ENCODE data around the gene BMPER.
"Not testable (repeated sequence)": the region's sequence is repeated elsewhere in the genome, so short reads cannot be mapped to it uniquely, and the experiment has no call there.

BMPER gene

DNA sequence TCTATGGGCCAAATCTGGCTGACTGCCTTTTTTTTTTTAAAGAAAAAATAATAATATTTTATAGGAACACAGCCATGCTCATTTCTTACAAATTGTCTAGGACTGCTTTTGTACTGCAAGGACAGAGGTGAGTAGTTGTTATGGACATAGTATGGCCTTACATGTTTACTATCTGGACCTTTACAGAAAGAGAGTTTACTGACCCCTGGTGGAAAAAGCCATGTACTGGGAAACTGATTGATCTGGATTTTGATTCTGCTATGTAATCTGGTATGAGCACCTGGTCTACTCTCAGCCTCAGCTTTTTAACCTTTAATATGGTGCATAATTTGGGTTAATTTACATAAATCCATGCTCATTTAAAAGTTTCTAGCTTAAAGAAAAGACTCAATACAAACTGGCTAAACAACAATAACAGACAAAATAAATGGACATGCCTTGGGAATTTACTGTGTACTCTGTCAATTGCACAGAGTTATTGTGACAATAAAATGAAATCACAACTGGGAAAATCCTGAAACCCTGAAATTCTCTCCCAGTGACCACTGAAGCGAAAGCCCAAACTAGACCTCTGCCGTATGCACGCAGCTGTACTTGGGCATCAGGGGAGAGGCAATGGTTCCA, 260.7 kb downstream of the BMPER start:
- no peak for DNase-seq (ENCODE audit: low read depth in 3 of 3, low spot score in 1 of 3)

DNA sequence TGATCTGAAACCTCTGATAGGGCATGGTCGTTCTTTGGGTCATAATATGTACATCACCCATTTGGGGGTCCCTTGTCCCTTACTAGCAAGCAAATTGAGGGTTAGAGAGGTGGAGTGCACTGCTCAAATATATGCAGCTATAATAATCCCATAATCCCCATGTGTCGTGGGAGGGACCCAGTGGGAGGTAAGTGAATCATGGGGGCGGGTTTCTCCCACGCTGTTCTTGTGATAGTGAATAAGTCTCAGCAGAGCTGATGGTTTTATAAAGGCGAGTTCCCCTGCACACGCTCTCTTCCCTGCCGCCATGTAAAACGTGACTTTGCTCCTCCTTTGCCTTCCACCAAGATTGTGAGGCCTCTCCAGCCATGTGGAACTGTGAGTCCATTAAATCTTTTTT, 262.7 kb downstream of the BMPER start:
- no peak for DNase-seq (ENCODE audit: low read depth in 3 of 3, low spot score in 1 of 3)

DNA sequence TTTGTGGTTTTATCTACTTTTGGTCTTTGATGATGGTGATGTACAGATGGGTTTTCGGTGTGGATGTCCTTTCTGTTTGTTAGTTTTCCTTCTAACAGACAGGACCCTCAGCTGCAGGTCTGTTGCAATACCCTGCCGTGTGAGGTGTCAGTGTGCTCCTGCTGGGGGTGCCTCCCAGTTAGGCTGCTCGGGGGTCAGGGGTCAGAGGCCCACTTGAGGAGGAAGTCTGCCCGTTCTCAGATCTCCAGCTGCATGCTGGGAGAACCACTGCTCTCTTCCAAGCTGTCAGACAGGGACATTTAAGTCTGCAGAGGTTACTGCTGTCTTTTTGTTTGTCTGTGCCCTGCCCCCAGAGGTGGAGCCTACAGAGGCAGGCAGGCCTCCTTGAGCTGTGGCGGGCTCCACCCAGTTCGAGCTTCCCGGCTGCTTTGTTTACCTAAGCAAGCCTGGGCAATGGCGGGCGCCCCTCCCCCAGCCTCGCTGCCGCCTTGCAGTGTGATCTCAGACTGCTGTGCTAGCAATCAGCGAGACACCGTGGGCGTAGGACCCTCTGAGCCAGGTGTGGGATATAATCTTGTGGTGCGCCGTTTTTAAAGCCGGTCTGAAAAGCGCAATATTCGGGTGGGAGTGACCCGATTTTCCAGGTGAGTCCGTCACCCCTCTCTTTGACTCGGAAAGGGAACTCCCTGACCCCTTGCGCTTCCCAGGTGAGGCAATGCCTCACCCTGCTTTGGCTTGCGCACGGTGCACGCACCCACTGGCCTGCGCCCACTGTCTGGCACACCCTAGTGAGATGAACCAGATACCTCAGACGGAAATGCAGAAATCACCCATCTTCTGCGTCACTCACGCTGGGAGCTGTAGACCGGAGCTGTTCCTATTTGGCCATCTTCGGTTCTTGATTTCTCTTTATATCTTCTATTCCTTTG, 269.6 kb downstream of the BMPER start:
- not testable (repeated sequence) for DNase-seq (ENCODE audit: low read depth in 3 of 3, low spot score in 1 of 3)

DNA sequence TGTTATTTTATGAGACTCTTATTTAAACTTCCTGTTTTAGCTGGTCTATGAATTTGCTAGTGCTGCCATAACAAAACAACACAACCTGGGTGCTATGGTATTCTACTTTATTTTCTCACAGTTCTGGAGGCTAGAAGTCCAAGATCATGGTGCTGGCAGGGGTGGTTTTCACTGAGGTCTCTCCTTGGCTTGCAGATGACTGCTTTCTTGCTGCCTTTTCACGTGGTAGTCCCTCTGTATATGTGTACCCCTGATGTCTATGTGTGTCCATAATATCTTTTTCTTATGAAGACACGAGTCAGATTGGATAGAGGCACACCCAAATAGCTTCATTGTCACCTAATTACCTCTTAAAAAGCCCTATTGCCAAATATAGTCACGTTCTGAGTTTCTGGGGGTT, 270.5 kb downstream of the BMPER start:
- no peak for DNase-seq (ENCODE audit: low read depth in 3 of 3, low spot score in 1 of 3)

DNA sequence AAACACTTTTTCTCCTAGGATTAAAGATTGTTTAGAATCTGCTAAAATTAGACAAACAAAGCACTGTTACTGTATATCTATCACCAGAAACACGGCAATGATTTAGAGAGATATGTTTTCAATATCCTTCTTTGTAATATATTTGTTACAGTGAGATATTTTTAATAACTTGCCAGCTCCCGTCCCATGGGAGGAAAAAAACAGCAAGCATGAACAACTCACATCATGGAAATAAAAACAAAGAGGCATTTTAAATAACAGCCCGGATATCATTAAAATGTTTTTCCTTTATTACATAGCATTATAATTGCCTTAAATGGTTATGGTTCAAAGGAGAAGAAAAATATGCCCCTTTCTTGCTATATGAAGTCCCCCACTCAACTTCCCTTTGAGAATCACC, 272.1 kb downstream of the BMPER start:
- DNase-seq (ENCODE audit: low read depth in 3 of 3, low spot score in 1 of 3): no peak

DNA sequence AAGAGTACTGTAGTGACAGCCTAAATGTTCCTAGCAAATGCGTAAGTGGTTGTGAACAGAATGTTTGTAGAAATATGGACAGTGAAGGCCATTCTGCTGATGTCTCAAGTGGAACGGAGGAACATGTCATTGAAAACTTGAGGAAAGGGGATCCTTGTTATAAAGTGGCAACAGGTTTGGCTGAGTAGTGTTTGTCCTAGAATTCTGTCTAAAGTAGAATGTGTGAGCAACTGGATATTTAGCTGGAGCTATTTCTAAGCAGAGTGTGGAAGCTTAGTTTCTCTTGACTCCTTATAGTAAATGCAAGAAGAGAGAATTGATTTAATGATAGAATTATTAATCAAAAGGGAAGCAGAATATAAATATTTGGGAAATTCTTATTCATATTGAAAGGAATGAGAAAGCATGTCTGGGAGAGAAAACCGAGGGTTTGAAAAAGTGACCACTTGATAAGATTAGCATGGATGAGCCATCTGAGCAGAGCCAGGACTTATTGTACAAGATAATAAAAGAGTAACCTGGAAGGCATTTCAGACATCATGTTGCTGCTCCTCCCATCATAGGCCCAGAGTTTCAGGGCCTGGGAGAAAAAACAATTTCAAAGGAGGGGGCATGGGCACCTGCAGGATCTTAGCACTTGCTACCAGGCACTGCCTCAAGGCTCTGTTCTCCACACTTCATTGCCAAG, 276.1 kb downstream of the BMPER start:
- no peak for DNase-seq (ENCODE audit: low read depth in 3 of 3, low spot score in 1 of 3)

DNA sequence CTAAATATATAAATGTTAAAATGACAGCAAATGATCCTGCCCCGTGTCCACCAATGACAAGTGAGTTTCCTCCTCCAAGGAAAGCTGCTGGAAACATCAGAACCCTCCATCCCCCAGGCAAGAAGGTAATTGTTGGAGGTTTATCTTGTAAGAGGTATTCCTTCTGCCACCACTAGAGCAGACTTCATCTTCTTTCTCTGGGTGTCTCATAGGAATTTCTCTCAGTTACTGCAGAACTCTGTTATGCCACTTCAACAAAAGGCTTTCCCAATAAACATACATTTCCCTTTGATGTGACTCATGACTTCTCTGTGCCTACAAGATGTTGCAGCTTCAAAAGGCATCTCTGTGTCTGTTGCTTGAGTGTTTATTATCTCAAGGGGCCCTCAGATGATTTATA, 279.1 kb downstream of the BMPER start:
- DNase-seq (ENCODE audit: low read depth in 3 of 3, low spot score in 1 of 3): no peak

DNA sequence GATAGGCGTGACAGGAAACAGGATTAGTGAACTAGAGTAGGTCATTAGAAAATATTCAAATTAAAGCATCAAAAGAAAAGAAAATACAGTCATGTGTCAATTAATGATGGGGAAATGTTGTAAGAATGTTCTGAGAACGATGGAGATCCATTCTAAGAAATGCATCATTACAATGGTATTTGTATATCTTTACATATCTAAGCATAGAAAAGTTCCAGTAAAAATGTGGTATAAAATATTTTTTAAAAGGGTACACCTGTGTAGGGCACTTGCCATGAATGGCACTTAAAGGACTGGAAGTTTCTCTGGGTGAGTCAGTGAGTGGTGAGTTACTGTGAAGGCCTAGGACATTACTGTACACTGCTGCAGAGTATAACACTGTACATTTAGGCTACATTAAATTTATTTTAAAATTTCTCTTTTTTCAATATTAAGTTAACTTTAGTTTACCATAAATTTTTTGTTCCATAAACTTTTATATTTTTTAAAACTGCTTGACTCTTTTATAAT, 282.5 kb downstream of the BMPER start:
- DNase-seq (ENCODE audit: low read depth in 3 of 3, low spot score in 1 of 3): no peak

DNA sequence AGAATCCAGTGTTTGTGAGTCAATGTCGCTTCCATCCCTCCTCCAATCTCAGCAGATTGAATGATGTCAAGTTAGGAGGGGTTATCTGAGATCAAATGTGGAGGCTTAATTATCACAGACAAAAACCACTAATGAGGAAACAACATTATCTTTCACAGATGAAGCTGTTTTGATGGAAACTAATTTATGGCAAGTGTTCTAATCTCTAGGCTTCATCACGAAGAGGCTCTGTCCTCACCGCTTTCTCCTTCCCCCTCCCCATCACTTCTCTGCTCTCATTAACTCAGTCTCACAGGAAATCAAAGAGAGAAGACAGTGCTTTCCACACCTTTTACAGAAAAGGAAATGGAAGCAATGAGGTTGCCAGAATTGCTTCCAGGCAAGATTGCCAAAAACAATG, 283.7 kb downstream of the BMPER start:
- no peak for DNase-seq (ENCODE audit: low read depth in 3 of 3, low spot score in 1 of 3)

DNA sequence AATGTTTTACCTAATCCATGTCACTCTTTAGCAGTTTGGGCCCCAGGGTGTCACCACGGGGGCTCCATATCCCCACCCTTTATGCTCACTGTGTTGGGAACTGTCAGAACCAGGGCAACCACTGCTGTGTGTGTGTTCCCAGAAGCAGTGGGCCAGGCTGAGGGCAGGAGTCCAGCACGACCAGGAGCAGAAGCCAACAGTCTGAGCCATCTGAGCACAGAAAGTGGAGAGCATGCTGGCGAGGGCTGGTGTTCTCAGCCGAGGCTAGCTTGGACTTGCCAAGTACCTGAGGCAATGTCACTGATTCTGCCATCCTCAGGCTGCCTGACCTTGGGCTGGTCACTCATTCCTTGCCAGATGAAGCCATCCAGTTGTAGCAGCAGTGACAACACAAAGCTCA, 285.0 kb downstream of the BMPER start:
- no peak for DNase-seq (ENCODE audit: low read depth in 3 of 3, low spot score in 1 of 3)

DNA sequence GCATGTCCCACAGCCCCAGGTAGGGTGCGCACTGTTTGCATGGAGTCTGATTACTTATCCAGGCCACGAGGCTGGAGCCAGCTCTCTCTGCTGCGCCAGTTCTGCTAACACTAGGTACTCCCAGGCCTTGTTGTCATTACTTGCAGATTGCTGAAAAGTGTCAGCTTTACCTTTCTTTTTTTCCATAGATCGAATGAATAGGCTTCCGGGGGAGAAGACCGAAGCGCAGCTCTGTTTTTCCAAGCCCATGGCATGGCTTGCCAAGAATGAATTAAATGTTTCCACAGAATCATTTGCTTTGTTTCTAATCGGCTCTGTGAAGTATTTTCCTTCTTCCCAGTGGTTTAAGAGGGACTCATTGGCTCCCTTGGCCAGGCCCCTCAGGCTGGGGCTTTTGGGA, 285.8 kb downstream of the BMPER start:
- DNase-seq (ENCODE audit: low read depth in 3 of 3, low spot score in 1 of 3): no peak

DNA sequence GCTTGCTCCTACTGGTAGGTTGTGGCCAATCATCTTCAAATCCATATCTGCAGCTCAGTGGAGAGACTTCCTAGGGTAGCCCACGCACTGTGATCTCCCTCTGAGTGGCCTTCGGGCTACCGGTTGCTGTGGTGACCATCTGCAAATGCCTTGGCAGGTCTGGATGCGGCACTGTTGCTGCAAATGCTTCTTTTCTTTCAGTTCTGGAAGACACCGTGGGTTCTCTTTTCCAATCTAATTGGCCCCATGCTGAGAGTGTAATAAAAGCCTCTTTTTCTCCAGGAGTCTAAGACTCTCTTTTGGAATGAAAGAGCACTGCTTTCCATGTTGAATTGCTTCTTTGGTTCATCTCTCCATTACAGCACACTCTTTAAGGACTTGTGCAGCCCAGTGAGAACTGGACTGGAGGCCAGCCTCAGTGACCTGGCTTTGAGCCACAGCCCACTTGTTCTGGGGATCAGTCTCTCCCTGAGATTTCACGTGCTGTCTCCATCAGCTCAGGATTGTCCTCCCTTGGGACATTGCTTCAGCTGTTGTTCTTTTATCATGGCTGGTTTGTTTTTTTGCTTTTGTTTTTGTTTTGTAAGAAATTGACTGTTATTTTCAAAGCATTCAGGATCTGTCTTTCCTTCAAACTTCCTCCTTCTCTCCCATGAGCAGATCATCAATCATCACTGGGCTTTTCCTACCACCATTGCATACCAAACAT, 286.6 kb downstream of the BMPER start:
- DNase-seq (ENCODE audit: low read depth in 3 of 3, low spot score in 1 of 3): no peak

DNA sequence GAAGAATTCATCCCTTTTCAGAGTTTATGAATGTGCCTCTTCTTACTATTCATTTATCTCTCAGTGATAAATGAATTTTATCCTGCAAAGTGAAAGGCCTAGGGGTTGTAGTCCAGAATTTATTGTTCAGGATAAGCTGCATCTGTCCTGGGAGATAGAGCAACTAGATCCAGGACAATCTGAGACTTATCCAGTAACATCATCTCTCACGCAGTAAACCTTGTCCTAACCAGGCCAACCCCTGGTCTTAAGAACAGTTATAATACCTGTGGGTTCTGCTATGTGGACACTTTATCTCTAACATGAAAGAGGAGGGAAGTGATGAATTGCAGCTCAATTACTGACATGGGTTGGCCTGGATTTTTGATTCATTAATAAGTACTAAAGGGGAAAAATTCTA, 287.6 kb downstream of the BMPER start:
- DNase-seq (ENCODE audit: low read depth in 3 of 3, low spot score in 1 of 3): no peak

DNA sequence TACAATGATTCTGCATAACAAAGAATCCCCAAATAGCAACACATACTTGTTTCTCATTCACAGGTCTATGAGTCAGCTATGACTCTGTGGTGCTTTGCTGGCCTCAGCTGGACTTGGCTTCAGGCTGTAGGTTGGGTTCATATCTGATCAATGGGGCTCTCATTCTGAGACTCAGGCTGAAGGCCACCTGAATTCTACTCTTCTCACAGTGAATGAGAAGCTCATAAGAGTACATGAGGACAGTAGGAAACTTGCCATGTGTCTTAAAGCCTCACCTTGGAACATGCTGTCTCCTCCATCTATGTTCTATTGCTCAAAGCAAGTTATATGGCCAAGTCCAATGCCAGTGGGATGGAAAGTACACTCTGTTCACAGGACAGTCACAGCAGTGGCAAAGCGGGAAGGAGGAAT, 292.9 kb downstream of the BMPER start:
- no peak for DNase-seq (ENCODE audit: low read depth in 3 of 3, low spot score in 1 of 3)
